ENCODE results near the gene RPS21. TPM values are rescaled to one million over a fixed set of nuclear protein-coding genes. Genes with fewer than 3 reads are reported as not detected.

Gene RPS21
- total RNA-seq, 6 donors from 2014 or later, result 94.6 to 1,381 (median 998) TPM

DNA sequence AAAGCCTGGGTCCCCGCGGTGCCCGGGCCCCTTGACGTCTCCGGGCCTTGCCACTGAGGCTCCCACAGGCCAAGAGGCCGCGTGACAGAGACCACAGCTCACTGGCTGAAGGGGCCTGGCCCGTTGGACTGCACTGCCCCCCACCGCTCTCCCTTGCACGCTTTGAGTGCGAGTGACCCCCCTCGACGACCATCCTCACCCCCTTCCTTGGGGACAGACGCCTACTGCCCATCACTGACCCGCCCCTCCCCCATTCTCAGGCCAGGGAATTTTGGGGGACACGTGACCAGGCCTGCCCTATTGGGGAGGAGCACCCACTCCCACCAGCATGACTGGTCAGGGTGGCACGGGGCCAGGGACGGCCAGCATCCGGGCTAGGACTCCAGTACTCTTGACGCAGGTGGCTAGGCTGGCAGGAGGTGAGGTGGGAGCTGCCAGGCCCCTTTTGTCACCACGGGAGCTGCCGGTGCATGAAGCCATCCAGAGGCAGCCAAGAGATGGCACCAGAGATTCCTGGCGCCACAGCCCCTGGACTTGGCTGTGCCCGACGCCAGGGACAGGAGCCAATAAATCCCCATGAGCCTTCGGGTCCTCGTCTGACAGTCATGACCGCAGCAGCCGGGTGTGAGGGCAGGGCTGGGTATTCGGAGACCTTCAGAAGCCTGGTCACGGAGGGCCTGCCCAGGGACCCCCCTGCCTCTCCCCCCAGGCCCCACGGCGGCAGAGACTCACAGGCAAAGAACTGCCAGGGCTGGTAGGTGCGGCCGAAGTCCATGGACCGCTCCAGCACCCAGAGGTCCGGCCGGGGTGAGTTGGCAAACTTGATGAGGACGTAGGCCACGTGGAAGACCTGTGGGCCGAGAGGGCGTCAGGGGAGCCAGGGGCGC is 34.3 kb upstream of the RPS21 start:
- Histone ChIP-seq H3K36me3 (peaks cover 4 to 63% (median 27%) of the 10 kb centered on the region in 4 donors), H3K4me3 (no peak overlapping the region), H3K4me1 (peaks cover 34 to 59% (median 52%) of the 10 kb centered on the region in 4 donors), H3K27me3 (no peaks in the 10 kb centered on the region), H3K9me3 (no peaks in the 10 kb centered on the region), H3K27ac (peak overlapping the region; percentile 62 to 98 (median 94))
- no peak for ATAC-seq (ENCODE audit: low FRiP score in 2 of 2)
- DNase-seq, result peak in 1 of 2 donors; percentile 88
- WGBS, 2 donors, result 75 to 78% methylated on average over 31 to 41 of the region's 43 CpGs
- TF ChIP-seq CTCF (IDR thresholded peaks at IDR 0.05) (peak in 3 of 6 experiments; percentile 7 to 30 (median 16)), EP300 (IDR thresholded peaks at IDR 0.05) (no peak)

DNA sequence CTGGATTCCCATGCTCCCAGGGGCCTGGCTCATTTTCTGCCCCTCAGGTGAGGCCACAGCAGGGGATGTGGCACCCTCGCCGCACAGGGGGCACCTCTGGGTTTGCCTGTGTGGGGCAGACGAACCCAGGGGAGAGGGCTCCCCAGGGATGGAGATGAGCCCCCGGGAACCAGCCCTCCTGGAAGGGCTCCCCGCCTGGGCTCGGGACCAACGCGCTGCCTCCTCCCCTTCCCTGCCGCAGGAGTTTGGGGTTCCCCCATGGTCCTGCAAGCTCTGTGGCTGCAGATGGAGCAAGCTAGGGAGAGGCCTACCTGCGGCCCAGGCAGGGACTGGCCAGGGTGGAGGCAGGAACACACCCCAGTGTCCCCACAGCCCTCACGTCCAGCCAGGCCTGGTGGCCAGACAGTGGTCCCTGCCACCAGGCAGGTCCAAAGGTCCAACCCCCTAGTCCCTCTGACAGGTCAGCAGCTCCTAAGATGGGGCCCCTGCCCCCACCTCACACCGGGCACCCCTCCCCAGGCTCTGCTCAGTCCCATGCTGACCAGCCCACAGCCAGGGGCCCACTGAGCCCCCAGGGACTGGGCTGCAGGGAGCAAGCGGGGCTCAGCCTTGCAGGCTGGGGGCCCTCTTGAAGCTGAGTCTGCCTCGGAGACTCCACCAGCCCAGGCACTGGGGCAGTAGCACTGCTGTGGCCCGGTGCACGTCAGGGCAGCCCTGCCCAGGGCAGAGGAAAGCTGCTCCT is 33.4 kb upstream of the RPS21 start:
- peak overlapping the region; percentile 62 to 98 (median 94) for H3K27ac ChIP-seq
- peaks cover 43 to 67% (median 60%) of the 10 kb centered on the region in 4 donors for H3K4me1 ChIP-seq
- H3K36me3 ChIP-seq, result peaks cover 4 to 56% (median 25%) of the 10 kb centered on the region in 4 donors
- no peaks in the 10 kb centered on the region for H3K9me3 ChIP-seq
- TF ChIP-seq CTCF (IDR thresholded peaks at IDR 0.05) (no peak), EP300 (IDR thresholded peaks at IDR 0.05) (no peak), POLR2A (IDR thresholded peaks at IDR 0.05) (no peak), POLR2AphosphoS5 (IDR thresholded peaks at IDR 0.05) (no peak)
- H3K27me3 ChIP-seq, result no peaks in the 10 kb centered on the region
- DNase-seq (peak in 1 of 2 donors; percentile 76), ATAC-seq (ENCODE audit: low FRiP score in 2 of 2) (no peak)
- H3K4me3 ChIP-seq, result no peak overlapping the region
- 80 to 86% methylated on average over 4 to 9 of the region's 16 CpGs for WGBS, 2 donors

GRCh38 chr20:62354031-62354808 is 32.7 kb upstream of the RPS21 start:
- ATAC-seq (ENCODE audit: low FRiP score in 2 of 2), result no peak
- Histone ChIP-seq H3K27ac (peak overlapping the region; percentile 91 to 98 (median 94)), H3K27me3 (no peaks in the 10 kb centered on the region), H3K4me1 (peaks cover 50 to 74% (median 68%) of the 10 kb centered on the region in 4 donors), H3K9me3 (no peaks in the 10 kb centered on the region), H3K4me3 (no peak overlapping the region), H3K36me3 (peaks cover 4 to 56% (median 25%) of the 10 kb centered on the region in 4 donors)
- WGBS, 2 donors, result 80 to 82% methylated on average over 9 to 14 of the region's 14 CpGs
- TF ChIP-seq POLR2AphosphoS5 (IDR thresholded peaks at IDR 0.05) (no peak), CTCF (IDR thresholded peaks at IDR 0.05) (no peak), EP300 (IDR thresholded peaks at IDR 0.05) (no peak), POLR2A (IDR thresholded peaks at IDR 0.05) (no peak)
- DNase-seq, result peak in 1 of 2 donors; percentile 67

GRCh38 chr20:62354811-62355341 is 32.0 kb upstream of the RPS21 start:
- Histone ChIP-seq H3K27me3 (no peaks in the 10 kb centered on the region), H3K4me1 (peaks cover 57 to 80% (median 74%) of the 10 kb centered on the region in 4 donors), H3K27ac (peak overlapping the region; percentile 91 to 98 (median 94)), H3K9me3 (no peaks in the 10 kb centered on the region), H3K4me3 (no peak overlapping the region), H3K36me3 (peaks cover 4 to 54% (median 24%) of the 10 kb centered on the region in 4 donors)
- ATAC-seq (ENCODE audit: low FRiP score in 2 of 2) (no peak), DNase-seq (peak in 1 of 2 donors; percentile 70)
- TF ChIP-seq POLR2A (IDR thresholded peaks at IDR 0.05) (no peak), POLR2AphosphoS5 (IDR thresholded peaks at IDR 0.05) (no peak), EP300 (IDR thresholded peaks at IDR 0.05) (no peak), CTCF (IDR thresholded peaks at IDR 0.05) (no peak)
- 77 to 78% methylated on average over 5 to 16 of the region's 16 CpGs for WGBS, 2 donors
